Endothelial cell (in vitro differentiated cells): Measurements from ENCODE around the gene STRN. TPM values are rescaled to one million over a fixed set of nuclear protein-coding genes. Genes with fewer than 3 reads are reported as not detected.

Experiments
- DNase-seq: peaks from one replicate; pipeline ENCODE4 v3.0.0; 2021; ENCODE audit warnings: low spot score
- H3K27ac Mint-ChIP-seq: one replicate; pipeline ENCODE4 v1.8.0; 2021; ENCODE audit warnings: mixed read lengths, inconsistent platforms; ENCODE audit not compliant: unreplicated experiment
- H3K27me3 Mint-ChIP-seq: one replicate; pipeline ENCODE4 v1.8.0; 2021; ENCODE audit warnings: mild to moderate bottlenecking, moderate library complexity, mixed read lengths, inconsistent platforms; ENCODE audit not compliant: unreplicated experiment
- H3K36me3 Mint-ChIP-seq: one replicate; pipeline ENCODE4 v1.8.0; 2021; ENCODE audit warnings: mild to moderate bottlenecking, low read depth, mixed read lengths, inconsistent platforms; ENCODE audit not compliant: unreplicated experiment
- H3K4me1 Mint-ChIP-seq: one replicate; pipeline ENCODE4 v1.8.0; 2021; ENCODE audit warnings: mild to moderate bottlenecking, mixed read lengths, inconsistent platforms; ENCODE audit not compliant: unreplicated experiment
- H3K4me3 Mint-ChIP-seq: one replicate; pipeline ENCODE4 v1.8.0; 2021; ENCODE audit warnings: mild to moderate bottlenecking, mixed read lengths, inconsistent platforms; ENCODE audit not compliant: unreplicated experiment
- H3K9me3 Mint-ChIP-seq: one replicate; pipeline ENCODE4 v1.8.0; 2021; ENCODE audit warnings: mixed read lengths, inconsistent platforms; ENCODE audit not compliant: unreplicated experiment
- total RNA-seq: library from RNA; stranded (reverse); fragmentation: NEBNext Ultra II Directional; extraction: Animal tissue kit (Norgen Biotek cat#: 25700); gene quantifications from one replicate; pipeline ENCODE4 v1.2.1, GENCODE V29; 2021; ENCODE audit not compliant: unreplicated experiment
- TF ChIP-seq, protein P1 (sequence below): fragments of 200-600 bp; sonication (generic); IDR thresholded peaks from one replicate; pipeline ENCODE4 v1.5.0; 2021; ENCODE audit warnings: antibody characterized with exemption; ENCODE audit not compliant: unreplicated experiment

The STRN gene
- total RNA-seq, 1 donor from 2014 or later, result 52.0 TPM

DNA sequence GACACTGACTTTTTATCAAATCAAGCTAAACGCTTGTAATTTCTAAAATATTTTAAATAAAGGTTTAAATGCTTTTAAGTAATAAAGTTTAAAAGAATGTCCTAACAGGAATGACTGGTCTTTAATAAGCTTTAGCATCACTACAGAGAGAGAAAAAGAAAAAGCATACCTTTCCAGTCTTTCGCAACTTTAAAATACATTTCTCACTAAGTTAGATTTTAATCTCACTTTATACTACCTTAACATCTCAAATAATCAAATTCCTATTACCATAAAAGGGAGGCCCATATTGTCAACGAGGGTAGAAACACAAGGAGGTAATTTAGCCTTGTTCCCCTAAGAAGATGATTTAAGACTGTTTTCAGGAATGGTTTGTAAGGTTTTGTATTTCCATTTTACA lies 80.7 kb downstream of the STRN start:
- no peaks in the 10 kb centered on the region for H3K4me1 Mint-ChIP-seq
- H3K27ac Mint-ChIP-seq, result no peak overlapping the region
- no peaks in the 10 kb centered on the region for H3K9me3 Mint-ChIP-seq
- H3K27me3 Mint-ChIP-seq, result no peaks in the 10 kb centered on the region
- TF ChIP-seq, protein P1, sequence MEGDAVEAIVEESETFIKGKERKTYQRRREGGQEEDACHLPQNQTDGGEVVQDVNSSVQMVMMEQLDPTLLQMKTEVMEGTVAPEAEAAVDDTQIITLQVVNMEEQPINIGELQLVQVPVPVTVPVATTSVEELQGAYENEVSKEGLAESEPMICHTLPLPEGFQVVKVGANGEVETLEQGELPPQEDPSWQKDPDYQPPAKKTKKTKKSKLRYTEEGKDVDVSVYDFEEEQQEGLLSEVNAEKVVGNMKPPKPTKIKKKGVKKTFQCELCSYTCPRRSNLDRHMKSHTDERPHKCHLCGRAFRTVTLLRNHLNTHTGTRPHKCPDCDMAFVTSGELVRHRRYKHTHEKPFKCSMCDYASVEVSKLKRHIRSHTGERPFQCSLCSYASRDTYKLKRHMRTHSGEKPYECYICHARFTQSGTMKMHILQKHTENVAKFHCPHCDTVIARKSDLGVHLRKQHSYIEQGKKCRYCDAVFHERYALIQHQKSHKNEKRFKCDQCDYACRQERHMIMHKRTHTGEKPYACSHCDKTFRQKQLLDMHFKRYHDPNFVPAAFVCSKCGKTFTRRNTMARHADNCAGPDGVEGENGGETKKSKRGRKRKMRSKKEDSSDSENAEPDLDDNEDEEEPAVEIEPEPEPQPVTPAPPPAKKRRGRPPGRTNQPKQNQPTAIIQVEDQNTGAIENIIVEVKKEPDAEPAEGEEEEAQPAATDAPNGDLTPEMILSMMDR, result no peak
- no peak overlapping the region for H3K4me3 Mint-ChIP-seq
- peaks cover 12% of the 10 kb centered on the region for H3K36me3 Mint-ChIP-seq
- no peak for DNase-seq

DNA sequence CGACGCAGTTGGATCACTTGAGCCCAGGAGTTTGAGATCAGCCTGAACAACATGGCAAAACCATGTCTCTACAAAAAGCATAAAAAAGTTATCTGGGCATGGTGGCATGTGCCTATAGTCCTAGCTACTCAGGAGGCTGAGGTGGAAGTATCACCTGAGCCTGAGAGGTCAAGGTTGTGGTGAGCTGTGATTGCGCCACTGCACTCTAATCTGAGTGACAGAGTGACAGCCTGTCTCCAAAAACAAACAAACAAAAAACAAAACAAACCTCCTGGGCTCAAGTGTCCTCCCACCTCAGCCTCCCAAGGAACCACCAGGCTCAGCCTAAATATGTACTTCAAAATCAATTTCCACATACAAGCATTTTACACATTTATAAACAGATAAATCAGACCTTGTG lies 83.8 kb downstream of the STRN start:
- DNase-seq, result no peak
- TF ChIP-seq, protein P1, result no peak
- H3K9me3 Mint-ChIP-seq, result no peaks in the 10 kb centered on the region
- no peak overlapping the region for H3K27ac Mint-ChIP-seq
- no peaks in the 10 kb centered on the region for H3K27me3 Mint-ChIP-seq
- no peak overlapping the region for H3K4me3 Mint-ChIP-seq
- H3K4me1 Mint-ChIP-seq, result no peaks in the 10 kb centered on the region
- H3K36me3 Mint-ChIP-seq, result peaks cover 3% of the 10 kb centered on the region

DNA sequence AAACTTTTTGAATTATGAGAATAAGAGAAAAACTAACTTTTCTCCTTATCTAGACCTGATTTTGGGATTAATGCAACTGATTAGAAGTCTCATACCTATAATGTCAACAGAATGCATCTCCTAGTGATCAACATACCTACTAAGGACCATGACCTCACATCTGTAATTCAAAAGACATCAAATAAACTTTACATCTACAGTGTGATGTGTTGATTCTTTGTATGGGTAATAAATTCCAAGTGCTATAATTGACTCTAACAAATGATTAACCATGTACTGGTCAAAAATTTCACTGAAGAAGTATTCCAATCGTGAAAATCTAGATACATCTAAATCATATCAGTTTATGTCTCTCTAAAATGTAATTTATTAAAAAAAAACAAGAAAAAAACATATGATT lies 84.5 kb downstream of the STRN start:
- H3K4me1 Mint-ChIP-seq, result no peaks in the 10 kb centered on the region
- TF ChIP-seq, protein P1, result no peak
- no peak overlapping the region for H3K27ac Mint-ChIP-seq
- DNase-seq, result no peak
- no peaks in the 10 kb centered on the region for H3K27me3 Mint-ChIP-seq
- no peaks in the 10 kb centered on the region for H3K9me3 Mint-ChIP-seq
- H3K36me3 Mint-ChIP-seq, result peaks cover 3% of the 10 kb centered on the region
- H3K4me3 Mint-ChIP-seq, result no peak overlapping the region

DNA sequence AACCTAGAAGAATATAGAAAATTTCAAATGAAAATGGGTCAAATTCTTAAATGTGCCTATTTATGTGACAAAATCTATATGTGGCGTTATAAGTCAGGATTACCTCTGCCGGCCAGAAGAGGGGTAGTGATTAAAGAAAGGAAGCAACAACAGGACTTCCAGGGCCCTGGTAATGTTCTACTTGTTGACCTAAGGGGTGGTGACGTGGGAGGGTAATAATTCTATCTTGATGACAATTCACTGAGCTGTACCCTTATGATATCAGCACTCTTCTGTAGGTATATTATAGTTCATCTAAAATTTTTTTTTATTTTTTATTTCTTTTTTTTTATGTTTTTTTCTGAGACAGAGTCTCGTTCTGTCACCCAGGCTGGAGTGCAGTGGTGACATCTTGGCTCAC lies 87.9 kb downstream of the STRN start:
- no peak for DNase-seq
- no peaks in the 10 kb centered on the region for H3K4me1 Mint-ChIP-seq
- H3K27me3 Mint-ChIP-seq, result no peaks in the 10 kb centered on the region
- TF ChIP-seq, protein P1, result no peak
- H3K4me3 Mint-ChIP-seq, result no peak overlapping the region
- H3K9me3 Mint-ChIP-seq, result no peaks in the 10 kb centered on the region
- no peak overlapping the region for H3K27ac Mint-ChIP-seq
- peaks cover 18% of the 10 kb centered on the region for H3K36me3 Mint-ChIP-seq

DNA sequence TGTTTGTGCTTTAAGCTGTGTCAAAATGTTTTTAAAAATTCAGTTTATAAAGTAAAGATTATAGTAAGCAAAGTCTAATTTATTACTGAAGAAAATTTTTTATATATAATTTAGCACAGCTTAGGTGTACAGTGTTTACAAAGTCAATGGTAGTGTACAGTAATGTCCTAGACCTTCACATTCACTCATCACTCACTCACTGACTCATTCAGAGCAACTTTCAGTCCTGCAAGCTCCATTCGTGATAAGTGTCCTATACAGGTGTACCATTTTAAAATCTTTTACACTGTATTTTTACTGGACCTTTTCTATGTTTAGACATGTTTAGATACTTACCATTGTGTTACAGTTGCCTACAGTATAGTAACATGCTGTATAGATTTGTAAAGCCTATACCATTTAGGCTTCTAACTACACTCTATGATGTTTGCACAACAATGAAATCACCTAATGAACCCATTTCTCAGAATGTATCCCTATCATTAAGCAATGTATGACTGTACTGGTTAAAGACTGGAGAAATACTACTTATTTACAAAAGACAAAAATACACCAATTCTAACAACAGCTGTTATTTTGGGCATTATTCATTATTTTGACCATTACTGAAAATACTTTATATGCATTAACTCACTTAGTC lies 95.1 kb downstream of the STRN start:
- no peaks in the 10 kb centered on the region for H3K9me3 Mint-ChIP-seq
- peaks cover 34% of the 10 kb centered on the region for H3K36me3 Mint-ChIP-seq
- TF ChIP-seq, protein P1, result no peak
- no peaks in the 10 kb centered on the region for H3K4me1 Mint-ChIP-seq
- DNase-seq, result no peak
- no peak overlapping the region for H3K4me3 Mint-ChIP-seq
- H3K27me3 Mint-ChIP-seq, result no peaks in the 10 kb centered on the region
- H3K27ac Mint-ChIP-seq, result no peak overlapping the region
